Subcutaneous adipose tissue (tissue), 4 donors: Measurements from ENCODE around the gene DLGAP1. TPM values are rescaled to one million over a fixed set of nuclear protein-coding genes. Genes with fewer than 3 reads are reported as not detected.

Experiments
- total RNA-seq, 4 donors: library from RNA; depleted of rRNA; stranded (reverse); fragments of >200 nt; gene quantifications; one replicate each; pipeline ENCODE4 v1.1.0, GENCODE V29; 2016
- TF ChIP-seq, protein P1 (sequence below): fragments of 450-650 bp; IDR thresholded peaks from one replicate; pipeline ENCODE4 v1.5.1; 2016; ENCODE audit warnings: low read depth, mild to moderate bottlenecking, control low read depth, antibody characterized with exemption, moderate library complexity

Gene DLGAP1
- total RNA-seq, 4 donors from 2014 or later: 0.44 to 3.3 (median 0.99) TPM

DNA sequence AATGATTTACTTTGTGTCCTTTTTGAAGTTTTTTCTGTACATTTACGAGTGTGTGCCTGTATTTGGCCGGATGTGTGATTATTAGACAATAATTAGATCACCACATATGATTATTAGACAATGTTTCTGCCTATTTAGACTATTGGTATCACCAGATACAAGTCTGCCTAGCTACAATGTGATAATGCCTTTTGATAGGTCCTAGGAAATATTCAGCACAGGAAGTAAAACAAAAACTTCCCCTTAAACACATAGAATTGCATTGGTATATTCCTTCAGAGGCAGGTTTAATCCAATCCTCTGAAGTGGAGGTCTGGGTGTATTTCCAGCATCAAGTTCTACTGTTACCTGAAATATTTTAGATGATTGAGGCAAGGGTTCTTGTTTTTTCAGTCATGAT, 730.0 kb downstream of the DLGAP1 start:
- TF ChIP-seq, protein P1, sequence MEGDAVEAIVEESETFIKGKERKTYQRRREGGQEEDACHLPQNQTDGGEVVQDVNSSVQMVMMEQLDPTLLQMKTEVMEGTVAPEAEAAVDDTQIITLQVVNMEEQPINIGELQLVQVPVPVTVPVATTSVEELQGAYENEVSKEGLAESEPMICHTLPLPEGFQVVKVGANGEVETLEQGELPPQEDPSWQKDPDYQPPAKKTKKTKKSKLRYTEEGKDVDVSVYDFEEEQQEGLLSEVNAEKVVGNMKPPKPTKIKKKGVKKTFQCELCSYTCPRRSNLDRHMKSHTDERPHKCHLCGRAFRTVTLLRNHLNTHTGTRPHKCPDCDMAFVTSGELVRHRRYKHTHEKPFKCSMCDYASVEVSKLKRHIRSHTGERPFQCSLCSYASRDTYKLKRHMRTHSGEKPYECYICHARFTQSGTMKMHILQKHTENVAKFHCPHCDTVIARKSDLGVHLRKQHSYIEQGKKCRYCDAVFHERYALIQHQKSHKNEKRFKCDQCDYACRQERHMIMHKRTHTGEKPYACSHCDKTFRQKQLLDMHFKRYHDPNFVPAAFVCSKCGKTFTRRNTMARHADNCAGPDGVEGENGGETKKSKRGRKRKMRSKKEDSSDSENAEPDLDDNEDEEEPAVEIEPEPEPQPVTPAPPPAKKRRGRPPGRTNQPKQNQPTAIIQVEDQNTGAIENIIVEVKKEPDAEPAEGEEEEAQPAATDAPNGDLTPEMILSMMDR: no peak

DNA sequence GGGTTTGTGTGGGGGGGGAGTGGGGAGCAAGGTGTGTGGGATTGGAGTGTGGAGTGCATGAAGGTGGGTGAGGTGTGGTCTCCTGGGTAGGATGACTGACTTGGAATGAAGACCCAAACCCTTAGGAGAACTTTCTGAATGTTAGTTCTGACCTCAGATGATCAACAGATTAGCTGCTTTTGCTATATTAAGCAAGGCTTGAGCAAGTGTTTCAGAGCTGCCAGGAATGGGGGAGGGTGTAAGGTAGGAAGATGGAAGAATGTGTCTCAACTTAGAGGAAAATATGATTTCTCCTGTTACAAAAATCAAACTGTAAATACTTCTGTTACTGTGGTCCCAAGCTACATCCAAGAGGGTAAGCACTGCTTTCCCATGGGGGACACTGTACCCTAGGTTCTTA, 731.6 kb downstream of the DLGAP1 start:
- TF ChIP-seq, protein P1: no peak

DNA sequence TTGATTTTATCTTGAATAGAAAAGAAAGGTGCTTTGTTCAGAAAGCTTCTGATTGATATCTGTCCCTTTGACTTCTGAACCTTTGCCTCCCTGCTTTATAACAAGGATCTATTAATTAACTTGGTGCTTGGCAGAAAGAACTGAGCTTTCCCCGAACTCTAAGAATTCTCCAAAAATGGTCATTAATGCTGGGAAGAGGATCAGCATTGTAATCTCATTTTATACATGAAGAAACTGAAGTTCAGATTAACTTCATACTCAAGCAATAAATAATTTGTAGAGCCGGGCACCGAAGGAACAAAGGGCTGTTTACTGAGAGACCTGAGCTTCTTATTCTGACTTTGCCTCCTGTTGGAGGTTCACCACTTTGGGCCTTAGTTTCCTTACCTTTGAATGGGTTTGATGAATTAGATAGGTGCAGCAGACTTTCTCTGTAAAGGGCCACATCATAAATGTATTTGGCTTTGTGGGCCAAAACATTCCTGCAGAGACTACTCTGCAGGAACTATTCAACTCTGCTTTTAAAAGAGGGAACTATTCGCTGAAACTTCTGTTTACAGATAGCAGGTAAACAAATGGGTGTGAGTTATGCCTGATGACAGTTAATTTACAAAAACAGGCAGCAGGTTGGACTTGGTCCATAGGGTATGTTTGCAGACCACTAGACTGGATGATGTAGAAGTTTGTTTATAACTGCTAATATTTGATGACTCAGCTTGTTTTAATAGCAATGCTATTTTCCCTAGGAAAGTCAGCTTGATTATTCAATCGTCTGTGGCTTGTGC, 732.3 kb downstream of the DLGAP1 start:
- TF ChIP-seq, protein P1: no peak

DNA sequence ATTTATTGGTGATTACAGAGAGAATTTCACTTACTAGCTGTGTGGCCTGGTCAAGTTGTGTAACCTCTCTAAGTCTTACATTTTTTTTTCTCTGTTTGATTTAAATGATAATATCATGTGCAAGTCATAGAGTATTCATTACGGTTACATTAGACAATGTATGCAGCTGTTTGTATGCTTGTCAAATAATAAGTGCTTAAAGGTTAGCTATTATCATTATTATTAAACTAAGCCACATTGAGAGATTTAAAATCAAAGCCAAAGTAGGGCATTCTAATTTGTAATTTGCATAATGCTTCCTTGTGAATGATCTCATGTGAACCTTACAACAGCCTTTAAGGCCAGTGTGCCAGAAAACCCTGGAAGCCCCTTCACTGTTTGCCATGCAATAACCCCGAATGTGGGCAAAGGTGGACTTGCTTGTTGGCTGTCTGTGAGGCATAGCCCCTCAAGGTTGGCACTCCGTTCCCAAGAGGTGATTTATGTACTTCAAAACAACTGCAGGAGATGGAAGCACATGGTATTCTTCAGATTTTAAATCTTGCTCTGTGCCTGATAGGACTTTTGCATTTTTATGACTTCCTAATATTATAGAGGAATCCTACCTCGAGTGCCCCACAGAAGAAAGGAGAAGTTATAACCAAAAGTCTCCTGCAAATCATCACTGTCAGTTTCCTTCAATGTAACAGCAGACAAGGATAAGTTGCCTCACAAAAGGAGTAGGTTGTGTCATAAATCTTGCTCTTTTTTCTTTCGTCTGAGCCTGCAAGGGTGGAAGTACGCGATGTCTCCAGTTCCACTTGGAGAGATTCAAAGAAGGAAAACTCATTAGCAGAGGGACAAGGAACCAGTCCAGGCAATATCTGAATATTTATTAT, 733.1 kb downstream of the DLGAP1 start:
- TF ChIP-seq, protein P1: no peak

DNA sequence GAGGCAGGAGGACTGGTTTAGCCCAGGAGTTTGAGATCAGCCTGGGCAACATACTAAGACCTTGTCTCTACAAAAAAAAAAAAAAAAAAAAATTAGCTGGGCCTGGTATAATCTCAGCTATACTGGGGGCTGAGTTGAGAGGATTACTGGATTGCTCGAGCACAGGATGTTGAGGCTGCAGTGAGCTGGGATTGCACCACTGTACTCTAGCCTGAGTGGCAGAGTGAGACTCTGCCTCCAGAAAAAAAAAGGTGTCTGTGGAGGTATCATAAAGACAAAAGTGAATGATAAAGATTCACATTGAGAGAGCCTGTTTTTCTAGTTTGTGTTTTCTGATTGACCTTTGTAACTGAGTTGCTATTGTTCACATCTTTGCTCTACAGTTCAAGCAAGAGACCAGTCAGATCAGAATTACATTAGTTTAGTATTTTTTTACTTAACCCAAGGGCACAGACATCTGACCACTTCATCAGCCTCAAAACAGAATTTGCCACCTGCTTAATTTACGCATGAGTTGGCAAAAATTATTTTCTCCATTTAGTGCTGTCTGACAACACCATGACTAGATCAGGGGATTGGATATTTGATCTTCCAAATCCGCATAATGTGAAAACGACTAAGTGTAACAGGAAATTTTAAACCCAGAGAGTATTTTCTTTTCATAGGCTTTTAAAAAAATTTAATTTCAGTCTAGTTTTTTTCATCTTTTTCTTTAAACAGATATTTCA, 734.1 kb downstream of the DLGAP1 start:
- TF ChIP-seq, protein P1: no peak

DNA sequence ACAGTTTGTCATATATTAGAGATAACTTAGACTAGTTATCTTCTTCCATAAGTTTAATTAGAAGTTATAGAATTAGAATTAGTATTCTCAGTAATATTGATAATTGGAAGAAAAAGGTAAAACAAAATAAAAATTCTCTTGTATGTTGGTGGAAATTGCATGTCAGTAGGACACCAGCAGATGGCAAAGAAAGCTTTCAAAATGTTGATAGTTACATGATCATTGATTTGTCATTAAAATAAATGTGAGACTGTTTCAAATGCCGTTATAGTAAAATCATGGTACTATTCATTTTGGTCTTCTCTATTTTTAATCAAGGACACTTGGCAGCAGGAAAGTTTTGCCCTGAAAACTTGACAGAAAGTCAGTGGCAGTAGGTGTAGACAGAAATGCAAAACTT, 734.9 kb downstream of the DLGAP1 start:
- TF ChIP-seq, protein P1: no peak
